ENCODE measurements around the gene RTL10. TPM values are rescaled to one million over a fixed set of nuclear protein-coding genes. Genes with fewer than 3 reads are reported as not detected.

The RTL10 gene
- total and polyA plus RNA-seq, 2 of the 13 experiments (the other 11 are each of a cell fraction or from before 2014, with no cell fraction given), result 14.1 to 15.8 TPM

DNA sequence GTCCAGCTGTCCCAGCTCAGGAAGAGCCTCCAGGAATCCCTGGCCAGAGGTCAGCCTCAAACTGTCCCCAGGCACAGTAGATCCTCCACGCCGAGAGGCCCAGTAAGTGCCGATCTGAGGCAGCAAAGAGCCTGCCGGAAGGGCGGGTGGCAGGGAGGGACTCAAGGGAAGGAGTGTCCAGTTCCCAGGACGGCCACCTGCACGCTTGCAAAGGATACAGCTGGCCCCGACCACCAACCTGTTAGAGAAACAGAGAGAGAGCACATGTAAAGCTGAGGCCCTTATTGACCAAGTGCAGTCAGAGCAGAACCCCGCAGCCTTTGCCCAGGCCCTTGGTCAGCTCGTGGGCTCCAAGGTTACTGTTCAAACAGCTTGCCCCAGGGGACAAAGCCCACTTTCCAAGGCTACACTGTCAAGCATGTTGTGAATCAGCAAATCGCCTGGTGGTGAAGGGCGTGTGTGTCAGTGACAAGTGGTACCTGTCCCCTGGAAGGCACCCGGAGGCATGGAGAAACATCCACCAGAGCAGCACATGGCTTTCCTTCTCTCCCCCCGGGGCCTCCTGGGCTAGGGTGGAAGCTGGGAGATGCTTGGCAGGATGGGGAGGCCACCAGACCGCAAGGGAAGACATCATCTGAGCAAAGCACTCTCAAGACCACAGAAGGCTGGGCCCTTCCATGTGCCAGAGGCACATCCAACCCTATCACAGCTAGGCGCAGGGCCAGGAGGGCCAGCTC is 44.3 kb upstream of the RTL10 start:
- no peak overlapping the region for H2AFZ ChIP-seq (ENCODE audit: low read length)
- intact Hi-C loops (cut with micrococcal nuclease; ENCODE audit: unreplicated experiment) (no loop called here), in situ Hi-C loops (cut with HindIII; ENCODE audit: extremely low pct_ligation_motif_present, low pct_unique_long_range_greater_than_20kb) (no loop called here)
- no TSS peak for BruUV-seq (replicated peaks)
- FAIRE-seq (peak; percentile 78), DNase-seq (ENCODE audit: low spot score) (peak; percentile 69), ATAC-seq (peak; percentile 84)
- H3K36me3 ChIP-seq (replicated peaks in 1 of 2; ENCODE audit: control insufficient read depth in 1 of 2, insufficient read depth in 2 of 2, low read length in 2 of 2), result peaks cover 5 to 9% of the 10 kb centered on the region in 2 experiments; a peak in 3 of 5 replicates
- H3K79me2 ChIP-seq (ENCODE audit: insufficient read depth, low read length), result no peaks in the 10 kb centered on the region
- no peaks in the 10 kb centered on the region for H3K9me3 ChIP-seq (ENCODE audit: low read length)
- H3K4me3 ChIP-seq (replicated peaks in 1 of 3; ENCODE audit: insufficient read depth in 1 of 3, low read depth in 2 of 3, low read length in 3 of 3), result peak overlapping the region in 1 of 3 experiments; percentile 9; a peak in 1 of 6 replicates
- H3K27ac ChIP-seq (ENCODE audit: extremely low read length, insufficient read depth, low read length), result peak overlapping the region; percentile 91
- ChIA-PET POLR2A (interaction anchor here (0.7 to 1.5 kb wide), 6 partner anchors 18 to 58 kb away, joined by 3 to 6 read pairs (median 4); partner anchors contain the start of genes COMT, GNB1L, RTL10 and TXNRD2), CTCF (ENCODE audit: low intra/inter-chr PET ratio, low total read pairs) (no interaction called here)
- 19% methylated on average over 9 of the region's 16 CpGs for WGBS (ENCODE audit: low lambda C conversion rate)
- peak overlapping the region; percentile 59 for H3K9ac ChIP-seq (ENCODE audit: insufficient read depth, low read depth, low read length)
- peaks cover 66% of the 10 kb centered on the region for H3K4me1 ChIP-seq (ENCODE audit: insufficient read depth, low read length)
- no peaks in the 10 kb centered on the region for H3K27me3 ChIP-seq (ENCODE audit: control insufficient read depth in 1 of 2, insufficient read depth in 2 of 2, low read length in 2 of 2)
- H4K20me1 ChIP-seq (ENCODE audit: insufficient read depth, low read length), result no peaks in the 10 kb centered on the region
- H3K4me2 ChIP-seq (ENCODE audit: low read depth, low read length), result peak overlapping the region; percentile 19
- TF ChIP-seq BRCA1 (CRISPR knock-in tag; IDR thresholded peaks at IDR 0.05) (no peak), DR1 (CRISPR knock-in tag; IDR thresholded peaks at IDR 0.05) (no peak), ZNF670 (CRISPR knock-in tag; IDR thresholded peaks at IDR 0.05; ENCODE audit: borderline replicate concordance) (peak; percentile 72), HMG20B (CRISPR knock-in tag; conservative IDR thresholded peaks at IDR 0.05) (no peak), KAT8 (CRISPR knock-in tag; IDR thresholded peaks at IDR 0.05) (no peak), BCLAF1 (IDR thresholded peaks at IDR 0.05) (no peak), CCAR2 (optimal IDR thresholded peaks at IDR 0.05; ENCODE audit: low read depth, low read length) (no peak), HOXA5 (CRISPR knock-in tag; IDR thresholded peaks at IDR 0.05) (peak; percentile 56; the same call in 1 of the 2 replicates), SOX13 (IDR thresholded peaks at IDR 0.05) (no peak), SOX13 (CRISPR knock-in tag; conservative IDR thresholded peaks at IDR 0.05 in 1 of 2, IDR thresholded peaks at IDR 0.05 in 1 of 2) (peak in 1 of 2 experiments; percentile 52; a peak in 1 of 4 replicates), ETV5 (CRISPR knock-in tag; IDR thresholded peaks at IDR 0.05; ENCODE audit: borderline replicate concordance) (peak; percentile 23; the same call in 1 of the 2 replicates), ZBTB20 (CRISPR knock-in tag; IDR thresholded peaks at IDR 0.05; ENCODE audit: borderline replicate concordance, low read depth) (no peak; the same call in 1 of the 2 replicates), ZFP1 (CRISPR knock-in tag; IDR thresholded peaks at IDR 0.05) (0 out of 2 replicates have a peak, but pooled peaks have one; percentile 22), NR2C2 (CRISPR knock-in tag; IDR thresholded peaks at IDR 0.05; ENCODE audit: borderline replicate concordance) (peak; percentile 56; the same call in 1 of the 2 replicates), ZNF383 (CRISPR knock-in tag; IDR thresholded peaks at IDR 0.05; ENCODE audit: borderline replicate concordance) (no peak), SP1 (IDR thresholded peaks at IDR 0.05) (no peak), SP1 (CRISPR knock-in tag; IDR thresholded peaks at IDR 0.05) (no peak), ZNF746 (CRISPR knock-in tag; IDR thresholded peaks at IDR 0.05) (no peak)
- TF ChIP-seq, protein P1, sequence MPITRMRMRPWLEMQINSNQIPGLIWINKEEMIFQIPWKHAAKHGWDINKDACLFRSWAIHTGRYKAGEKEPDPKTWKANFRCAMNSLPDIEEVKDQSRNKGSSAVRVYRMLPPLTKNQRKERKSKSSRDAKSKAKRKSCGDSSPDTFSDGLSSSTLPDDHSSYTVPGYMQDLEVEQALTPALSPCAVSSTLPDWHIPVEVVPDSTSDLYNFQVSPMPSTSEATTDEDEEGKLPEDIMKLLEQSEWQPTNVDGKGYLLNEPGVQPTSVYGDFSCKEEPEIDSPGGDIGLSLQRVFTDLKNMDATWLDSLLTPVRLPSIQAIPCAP (CRISPR knock-in tag; IDR thresholded peaks at IDR 0.05; ENCODE audit: low read depth), result no peak
- TF ChIP-seq, protein P2, sequence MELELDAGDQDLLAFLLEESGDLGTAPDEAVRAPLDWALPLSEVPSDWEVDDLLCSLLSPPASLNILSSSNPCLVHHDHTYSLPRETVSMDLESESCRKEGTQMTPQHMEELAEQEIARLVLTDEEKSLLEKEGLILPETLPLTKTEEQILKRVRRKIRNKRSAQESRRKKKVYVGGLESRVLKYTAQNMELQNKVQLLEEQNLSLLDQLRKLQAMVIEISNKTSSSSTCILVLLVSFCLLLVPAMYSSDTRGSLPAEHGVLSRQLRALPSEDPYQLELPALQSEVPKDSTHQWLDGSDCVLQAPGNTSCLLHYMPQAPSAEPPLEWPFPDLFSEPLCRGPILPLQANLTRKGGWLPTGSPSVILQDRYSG (CRISPR knock-in tag; IDR thresholded peaks at IDR 0.05), result no peak

Data from HepG2 (cell line).